H9 (cell line): Measurements from ENCODE around the gene EPHB2. TPM values are rescaled to one million over a fixed set of nuclear protein-coding genes. Genes with fewer than 3 reads are reported as not detected.

Source experiments
- DNase-seq: peaks from one replicate; pipeline ENCODE4 v3.0.0-alpha.2; 2017
- H2AFZ ChIP-seq: one replicate; pipeline ENCODE4 v1.6.1; 2013; ENCODE audit warnings: mild to moderate bottlenecking, low read length, control low read depth, moderate library complexity
- H2AK5ac ChIP-seq: 2 replicates; pipeline ENCODE4 v1.6.1; 2013; ENCODE audit warnings: low read length, control low read depth, mixed read lengths; ENCODE audit not compliant: insufficient read length
- H2BK120ac ChIP-seq: one replicate; pipeline ENCODE4 v1.6.1; 2013; ENCODE audit warnings: low read depth, mild to moderate bottlenecking, low read length, control low read depth, inconsistent platforms; ENCODE audit not compliant: poor library complexity, severe bottlenecking
- H2BK12ac ChIP-seq: 2 replicates; pipeline ENCODE4 v1.6.1; 2013; ENCODE audit warnings: low read length, control low read depth, mixed read lengths, low read depth; ENCODE audit not compliant: insufficient read length
- H2BK15ac ChIP-seq: 2 replicates; pipeline ENCODE4 v1.6.1; 2013; ENCODE audit warnings: low read depth, low read length, control low read depth
- H2BK20ac ChIP-seq: one replicate; pipeline ENCODE4 v1.6.1; 2013; ENCODE audit warnings: low read depth, mild to moderate bottlenecking, low read length, control low read depth, inconsistent platforms; ENCODE audit not compliant: poor library complexity, severe bottlenecking
- H2BK5ac ChIP-seq: 2 replicates; pipeline ENCODE4 v1.6.1; 2013; ENCODE audit warnings: low read length, control low read depth, mixed read lengths; ENCODE audit not compliant: insufficient read length
- H3K14ac ChIP-seq: 2 replicates; pipeline ENCODE4 v1.6.1; 2013; ENCODE audit warnings: low read length, control low read depth; ENCODE audit not compliant: insufficient read depth
- H3K18ac ChIP-seq: 2 replicates; pipeline ENCODE4 v1.6.1; 2013; ENCODE audit warnings: low read depth, mild to moderate bottlenecking, mixed read lengths, low read length, control low read depth; ENCODE audit not compliant: insufficient read length
- H3K23ac ChIP-seq: 2 replicates; pipeline ENCODE4 v1.6.1; 2013; ENCODE audit warnings: low read length, control low read depth, mixed read lengths, low read depth; ENCODE audit not compliant: insufficient read length
- H3K23me2 ChIP-seq: 2 replicates; pipeline ENCODE4 v1.6.1; 2013; ENCODE audit warnings: low read depth, mild to moderate bottlenecking, mixed read lengths, low read length, control low read depth; ENCODE audit not compliant: insufficient read length, poor library complexity, severe bottlenecking
- H3K27ac ChIP-seq: 2 replicates; pipeline ENCODE4 v1.5.1; 2013; ENCODE audit warnings: low read length, control low read depth, mixed read lengths, low read depth; ENCODE audit not compliant: insufficient read length
- H3K27me3 ChIP-seq: 2 replicates; pipeline ENCODE4 v1.6.1; 2013; ENCODE audit warnings: low read length, control low read depth, inconsistent platforms; ENCODE audit not compliant: insufficient read depth
- H3K4ac ChIP-seq: 2 replicates; pipeline ENCODE4 v1.6.1; 2013; ENCODE audit warnings: low read depth, mild to moderate bottlenecking, control low read depth, inconsistent platforms, low read length, moderate library complexity
- H3K4me1 ChIP-seq: 2 replicates; pipeline ENCODE4 v1.6.1; 2013; ENCODE audit warnings: low read length, control low read depth, inconsistent platforms; ENCODE audit not compliant: insufficient read depth
- H3K4me2 ChIP-seq: 2 replicates; pipeline ENCODE4 v1.6.1; 2013; ENCODE audit warnings: low read length, control low read depth, mixed read lengths; ENCODE audit not compliant: insufficient read length, insufficient read depth
- H3K56ac ChIP-seq: 2 replicates; pipeline ENCODE4 v1.6.1; 2013; ENCODE audit warnings: low read depth, mild to moderate bottlenecking, mixed read lengths, low read length, control low read depth; ENCODE audit not compliant: insufficient read length
- H3K79me1 ChIP-seq: 2 replicates; pipeline ENCODE4 v1.6.1; 2013; ENCODE audit warnings: low read depth, mild to moderate bottlenecking, moderate library complexity, low read length, control low read depth, inconsistent platforms; ENCODE audit not compliant: insufficient read depth, poor library complexity, severe bottlenecking
- H3K79me2 ChIP-seq: 2 replicates; pipeline ENCODE4 v1.6.1; 2013; ENCODE audit warnings: low read length, control low read depth, inconsistent platforms; ENCODE audit not compliant: insufficient read depth
- H3K9ac ChIP-seq: 2 replicates; pipeline ENCODE4 v1.6.1; 2013; ENCODE audit warnings: low read length, control low read depth, mixed read lengths; ENCODE audit not compliant: insufficient read length; ENCODE audit errors: extremely low read depth
- H3K9me3 ChIP-seq: one replicate; pipeline ENCODE4 v1.6.1; 2013; ENCODE audit warnings: low read depth, low read length, inconsistent platforms; ENCODE audit not compliant: control insufficient read depth
- H3T11ph ChIP-seq: one replicate; pipeline ENCODE4 v1.6.1; 2013; ENCODE audit warnings: mild to moderate bottlenecking, low read length, control low read depth, inconsistent platforms
- H4K20me1 ChIP-seq: one replicate; pipeline ENCODE4 v1.6.1; 2013; ENCODE audit not compliant: control insufficient read depth, insufficient read length, insufficient read depth
- H4K5ac ChIP-seq: 2 replicates; pipeline ENCODE4 v1.6.1; 2013; ENCODE audit warnings: low read depth, mild to moderate bottlenecking, mixed read lengths, low read length, control low read depth; ENCODE audit not compliant: insufficient read length
- H4K8ac ChIP-seq: replicated peaks from 2 replicates; pipeline ENCODE4 v1.6.1; 2013; ENCODE audit warnings: low read length, control low read depth, mixed read lengths, low read depth; ENCODE audit not compliant: insufficient read length
- H4K91ac ChIP-seq: 2 replicates; pipeline ENCODE4 v1.6.1; 2013; ENCODE audit warnings: low read depth, mild to moderate bottlenecking, moderate library complexity, mixed read lengths, low read length, control low read depth; ENCODE audit not compliant: insufficient read length
- H3K27ac Mint-ChIP-seq, 3 experiments: 2 replicates in 2 of 3; 3 replicates in 1 of 3; pipeline ENCODE4 v1.8.0; 2020 to 2021; ENCODE audit warnings: mixed read lengths in 3 of 3, mild to moderate bottlenecking in 1 of 3, moderate library complexity in 1 of 3
- H3K27me3 Mint-ChIP-seq: 2 replicates; pipeline ENCODE4 v1.8.0; 2021; ENCODE audit warnings: low read depth, mild to moderate bottlenecking, moderate library complexity, mixed read lengths
- H3K36me3 Mint-ChIP-seq, 3 experiments: 2 replicates in 2 of 3; 3 replicates in 1 of 3; pipeline ENCODE4 v1.8.0; 2020 to 2021; ENCODE audit warnings: low read depth in 3 of 3, mixed read lengths in 3 of 3; ENCODE audit not compliant: insufficient read depth in 1 of 3
- H3K4me1 Mint-ChIP-seq, 2 experiments: 2 replicates each; pipeline ENCODE4 v1.8.0; 2020; ENCODE audit warnings: mixed read lengths in 2 of 2
- H3K4me3 Mint-ChIP-seq, 2 experiments: 2 replicates in 1 of 2; 3 replicates in 1 of 2; pipeline ENCODE4 v1.8.0; 2020 to 2021; ENCODE audit warnings: mild to moderate bottlenecking in 2 of 2, mixed read lengths in 2 of 2, moderate library complexity in 1 of 2
- H3K9me3 Mint-ChIP-seq, 2 experiments: 2 replicates in 1 of 2; 3 replicates in 1 of 2; pipeline ENCODE4 v1.8.0; 2020; ENCODE audit warnings: mild to moderate bottlenecking in 2 of 2, mixed read lengths in 2 of 2, moderate library complexity in 1 of 2
- CTCF ChIP-seq: fragments of 200-600 bp; sonication (generic); conservative IDR thresholded peaks from 3 replicates; pipeline ENCODE4 v1.8.0; 2021; ENCODE audit warnings: antibody characterized with exemption, mild to moderate bottlenecking
- WGBS: extraction: QIAGEN DNeasy Blood & Tissue Kit; methylation state at CpG from one replicate; pipeline ENCODE4 v1.1.7; 2013; ENCODE audit warnings: missing lambda C conversion rate, low lambda C conversion rate, mixed read lengths; ENCODE audit not compliant: insufficient read length; ENCODE audit errors: extremely low coverage; 5-methylcytosine and 5-hydroxymethylcytosine counted together
- total RNA-seq: library from RNA; stranded (reverse); gene quantifications from 2 replicates; pipeline ENCODE4 v1.2.1, GENCODE V29; 2021

EPHB2 gene
- total RNA-seq, 1 experiment from 2014 or later: 9.5 TPM

DNA sequence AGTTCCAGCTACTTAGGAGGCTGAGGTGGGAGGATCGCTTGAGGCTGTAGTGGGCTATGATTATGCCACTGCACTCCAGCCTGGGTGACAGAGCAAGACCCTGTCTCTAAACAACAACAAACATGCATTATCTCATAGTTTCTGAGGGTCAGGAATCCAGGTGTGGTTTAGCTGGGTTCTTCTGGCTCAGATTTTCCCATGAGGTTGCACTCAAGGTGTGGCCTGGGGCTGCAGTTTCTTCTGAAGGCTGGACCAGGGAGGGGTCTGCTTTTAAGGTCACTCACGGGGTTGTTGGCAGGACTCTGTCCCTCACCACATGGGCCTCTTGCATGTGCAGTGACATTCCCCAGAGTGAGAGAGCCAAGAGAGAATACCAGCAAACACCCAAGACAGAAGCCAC lies 77.0 kb downstream of the EPHB2 start:
- Histone ChIP-seq H2AFZ (no peak overlapping the region), H3K56ac (no peak overlapping the region), H2BK5ac (no peak overlapping the region), H3K18ac (no peak overlapping the region), H2BK15ac (no peak overlapping the region), H4K91ac (no peak overlapping the region), H4K5ac (no peak overlapping the region), H2BK20ac (no peak overlapping the region), H3K27me3 (no peaks in the 10 kb centered on the region), H3K4me1 (peaks cover 2% of the 10 kb centered on the region; the same call in 1 of the 2 replicates), H3K23ac (no peak overlapping the region), H4K20me1 (no peaks in the 10 kb centered on the region), H3K4me2 (no peak overlapping the region), H2AK5ac (no peak overlapping the region), H3T11ph (no peak overlapping the region), H3K9ac (no peak overlapping the region), H3K14ac (no peak overlapping the region), H2BK120ac (no peak overlapping the region), H3K27ac (no peak overlapping the region), H2BK12ac (no peak overlapping the region), H3K79me1 (no peaks in the 10 kb centered on the region), H3K4ac (no peak overlapping the region), H4K8ac (no peak overlapping the region), H3K9me3 (no peaks in the 10 kb centered on the region), H3K79me2 (no peaks in the 10 kb centered on the region), H3K23me2 (no peaks in the 10 kb centered on the region)
- no peaks in the 10 kb centered on the region for H3K27me3 Mint-ChIP-seq
- peak overlapping the region in 1 of 3 experiments; percentile 16; a peak in 1 of 7 replicates for H3K27ac Mint-ChIP-seq
- H3K4me3 Mint-ChIP-seq: no peak overlapping the region
- H3K36me3 Mint-ChIP-seq: no peaks in the 10 kb centered on the region; a peak in 1 of 7 replicates
- TF ChIP-seq CTCF: no peak
- H3K4me1 Mint-ChIP-seq: peaks cover 25 to 39% of the 10 kb centered on the region in 2 experiments
- H3K9me3 Mint-ChIP-seq: no peaks in the 10 kb centered on the region
- no CpG with 5 or more reads among the region's 2 CpGs for WGBS
- DNase-seq: no peak
